ENCODE measurements around the gene TM4SF5.

TM4SF5 gene

DNA sequence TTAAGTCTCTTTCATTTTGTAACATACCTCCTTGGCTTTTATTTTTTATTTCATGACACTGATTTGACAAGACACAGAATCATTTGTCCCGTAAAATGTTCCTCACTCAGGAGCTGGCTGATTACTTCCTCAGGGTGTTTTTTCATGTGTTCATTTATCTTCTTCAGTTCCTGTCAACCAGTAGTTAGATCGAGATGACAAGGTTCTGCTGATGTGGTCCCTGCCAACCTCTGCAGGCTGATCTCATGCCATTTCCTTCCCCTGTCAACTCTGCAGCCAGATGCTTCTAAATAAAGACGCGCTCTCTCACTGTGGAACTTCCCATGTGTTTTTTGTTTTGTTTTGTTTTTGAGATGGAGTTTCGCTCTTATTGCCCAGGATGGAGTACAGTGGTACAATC is 23.8 kb upstream of the TM4SF5 start:
- no peak for DNase-seq (ENCODE audit: low read depth)

- DNase-seq (ENCODE audit: low read depth): no peak
Observed at GRCh38 chr17:4748686-4749085, 23.0 kb upstream of the TM4SF5 start.

DNA sequence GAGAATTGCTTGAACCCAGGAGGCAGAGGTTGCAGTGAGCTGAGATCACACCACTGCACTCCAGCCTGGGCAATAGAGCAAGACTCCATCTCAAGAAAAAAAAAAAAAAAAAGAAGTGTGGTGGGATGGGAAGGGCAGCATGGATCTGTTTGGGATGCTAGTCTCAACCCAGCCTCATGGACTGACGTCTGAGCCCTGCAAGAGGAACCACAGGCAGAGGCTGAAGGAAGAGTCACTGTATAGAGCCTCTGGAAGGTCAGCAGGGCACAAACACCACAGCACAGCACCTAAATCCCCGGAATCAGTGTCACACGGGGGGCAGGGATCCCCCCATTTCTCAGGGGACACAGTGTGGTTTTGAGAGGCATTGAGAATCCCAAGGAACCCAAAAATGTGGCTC is 21.1 kb upstream of the TM4SF5 start:
- DNase-seq (ENCODE audit: low read depth): no peak

- no peak for DNase-seq (ENCODE audit: low read depth)
Observed at GRCh38 chr17:4751932-4752331, 19.8 kb upstream of the TM4SF5 start.

GRCh38 chr17:4753392-4753791 is 18.3 kb upstream of the TM4SF5 start:
- DNase-seq (ENCODE audit: low read depth): no peak

DNA sequence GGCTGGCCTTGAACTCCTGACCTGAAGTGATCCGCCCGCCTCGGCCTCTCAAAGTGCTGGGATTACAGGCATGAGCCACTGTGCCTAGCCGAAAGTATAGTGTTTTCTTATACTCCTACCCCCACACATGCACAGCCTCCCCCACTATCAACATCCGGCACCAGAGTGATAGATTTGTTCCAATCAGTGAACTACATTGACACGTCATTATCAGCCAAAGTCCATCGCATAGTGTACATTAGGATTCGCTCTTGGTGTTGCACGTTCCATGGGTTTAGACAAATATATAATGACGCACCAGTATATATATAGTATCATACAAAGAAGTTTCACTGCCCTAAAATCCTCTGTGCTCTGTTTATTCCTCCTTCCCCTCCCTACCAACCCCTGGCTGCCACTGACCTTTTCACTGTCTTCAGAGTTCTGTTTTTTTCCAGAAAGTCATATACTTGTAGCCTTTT is 11.9 kb upstream of the TM4SF5 start:
- DNase-seq (ENCODE audit: low read depth): no peak

- no peak for DNase-seq (ENCODE audit: low read depth)
Observed at GRCh38 chr17:4764595-4764994, 7.1 kb upstream of the TM4SF5 start.

DNA sequence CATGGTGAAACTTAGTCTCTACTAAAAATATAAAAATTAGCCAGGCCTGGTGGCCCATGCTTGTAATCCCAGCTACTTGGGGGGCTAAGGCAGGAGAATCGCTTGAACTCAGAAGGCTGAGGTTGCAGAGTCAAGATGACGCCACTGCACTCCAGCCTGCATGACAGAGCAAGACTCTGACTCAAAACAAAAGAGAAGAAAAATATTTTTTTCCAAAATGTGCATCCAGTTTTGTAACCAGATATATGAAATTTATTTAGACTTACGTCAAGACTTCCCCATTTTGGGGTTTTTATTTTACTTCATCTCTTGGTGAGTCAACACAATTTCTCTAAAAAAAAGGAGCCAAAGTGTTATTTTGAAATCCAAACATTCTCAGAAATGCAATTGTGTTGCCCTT is 5.5 kb upstream of the TM4SF5 start:
- DNase-seq (ENCODE audit: low read depth): no peak

DNA sequence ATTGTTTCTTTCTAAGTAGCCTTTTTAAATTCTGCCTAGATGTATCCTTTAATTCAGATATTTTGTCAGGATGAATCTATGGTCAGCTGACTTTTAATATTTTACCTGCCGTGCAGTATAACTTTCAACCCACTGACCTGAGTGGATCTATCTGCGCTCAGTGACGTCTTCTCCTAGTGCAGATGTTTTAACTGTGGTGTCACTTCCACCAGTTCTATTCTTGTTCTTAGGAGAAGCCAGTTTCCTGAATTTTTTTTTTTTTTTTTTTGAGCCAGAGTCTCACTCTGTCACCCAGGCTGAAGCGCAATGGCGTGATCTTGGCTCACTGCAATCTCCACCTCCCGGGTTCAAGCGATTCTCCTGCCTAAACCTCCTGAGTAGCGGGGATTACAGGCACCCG is 5.0 kb upstream of the TM4SF5 start:
- DNase-seq (ENCODE audit: low read depth): no peak

DNA sequence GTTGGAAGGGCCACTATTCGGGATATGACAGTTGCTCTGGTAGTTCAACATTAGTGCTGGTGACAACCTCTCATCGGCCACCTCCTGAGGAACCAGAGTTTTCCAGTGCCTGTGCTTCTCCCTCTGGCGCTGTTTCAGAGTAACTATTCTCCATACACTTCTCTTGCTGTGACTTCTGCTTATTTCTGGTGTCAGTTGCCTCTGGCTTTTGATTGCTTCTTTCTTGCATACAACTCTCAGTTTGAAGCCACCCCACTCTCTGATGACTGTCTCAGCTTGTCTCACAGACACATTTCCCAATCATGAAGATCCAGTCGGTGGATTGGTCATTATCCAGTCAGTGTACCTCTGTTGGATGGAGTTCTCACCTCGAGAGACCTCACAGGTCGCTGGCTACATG is 3.4 kb upstream of the TM4SF5 start:
- no peak for DNase-seq (ENCODE audit: low read depth)

GRCh38 chr17:4769628-4770027 is 2.1 kb upstream of the TM4SF5 start:
- DNase-seq (ENCODE audit: low read depth): no peak

DNA sequence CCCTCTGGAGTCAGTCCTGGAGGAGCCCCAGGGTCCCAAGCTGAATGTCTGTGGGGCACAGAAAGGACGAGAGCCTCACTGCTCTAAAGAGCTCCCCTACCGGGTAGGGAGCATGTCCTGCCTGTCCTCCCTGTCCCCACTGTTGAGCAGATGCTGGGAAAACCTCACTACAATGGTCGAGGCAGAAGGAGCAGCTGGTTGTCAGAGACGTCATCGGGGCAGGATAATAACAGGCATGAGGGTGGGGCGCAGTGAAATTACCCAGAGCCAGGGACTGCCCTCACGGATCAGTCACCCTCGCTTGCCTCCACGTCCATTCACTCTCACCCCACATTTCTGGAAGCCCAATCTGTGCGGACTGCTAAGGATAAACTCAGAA is 538 bp downstream of the TM4SF5 start:
- no peak for DNase-seq (ENCODE audit: low read depth)

DNA sequence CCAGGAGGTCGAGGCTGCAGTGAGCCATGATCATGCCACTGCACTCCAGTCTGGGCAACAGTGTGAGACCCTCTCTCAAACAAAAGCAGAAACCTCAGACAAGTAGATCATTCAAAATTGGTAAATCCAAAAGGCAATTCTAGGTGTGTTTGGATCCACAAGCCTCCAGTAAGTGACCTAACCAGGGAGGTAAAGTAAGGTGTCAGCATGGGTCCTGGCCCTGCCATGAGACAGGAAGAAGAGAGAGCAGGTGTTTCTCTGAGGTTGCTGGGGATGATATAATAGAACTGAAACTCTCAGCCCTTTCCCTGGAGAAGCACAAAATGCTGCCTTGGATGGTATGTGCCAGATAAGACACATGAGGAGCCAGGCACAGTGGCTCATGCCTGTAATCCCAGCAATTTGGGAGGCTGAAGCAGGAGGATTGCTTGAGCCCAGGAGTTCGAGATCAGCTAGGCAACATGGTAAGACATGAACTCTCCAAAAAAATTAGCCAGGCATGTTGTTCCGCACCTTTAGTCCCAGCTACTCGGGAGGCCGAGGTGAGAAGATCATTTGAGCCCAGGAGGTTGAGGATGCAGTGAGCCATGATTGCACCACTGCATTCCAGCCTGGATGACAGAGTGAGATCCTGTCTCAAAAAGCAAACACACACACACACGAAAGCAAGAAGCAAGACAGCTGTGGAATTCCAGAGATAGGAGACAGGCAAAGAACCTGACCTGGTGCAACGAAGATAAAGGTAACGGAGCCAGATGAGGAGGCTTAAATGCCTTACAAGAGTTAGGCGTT is 6.5 kb downstream of the TM4SF5 start:
- no peak for DNase-seq (ENCODE audit: low read depth)

GRCh38 chr17:4780325-4780955 is 8.8 kb downstream of the TM4SF5 start:
- no peak for DNase-seq (ENCODE audit: low read depth)

DNA sequence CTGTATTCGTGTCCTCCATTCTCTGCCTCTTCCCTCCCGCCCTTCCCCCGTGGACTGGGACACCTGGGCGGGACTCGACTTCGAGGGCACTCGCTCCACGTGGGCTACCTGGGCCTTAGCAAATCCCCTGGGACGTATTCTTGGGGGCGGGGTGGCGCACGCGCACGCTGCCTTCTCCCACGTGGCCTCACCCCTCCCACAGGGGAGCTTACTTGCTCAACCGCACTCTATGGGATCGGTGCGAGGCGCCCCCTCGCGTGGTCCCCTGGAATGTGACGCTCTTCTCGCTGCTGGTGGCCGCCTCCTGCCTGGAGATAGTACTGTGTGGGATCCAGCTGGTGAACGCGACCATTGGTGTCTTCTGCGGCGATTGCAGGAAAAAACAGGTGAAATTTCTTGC is 11.0 kb downstream of the TM4SF5 start:
- DNase-seq (ENCODE audit: low read depth): no peak

DNA sequence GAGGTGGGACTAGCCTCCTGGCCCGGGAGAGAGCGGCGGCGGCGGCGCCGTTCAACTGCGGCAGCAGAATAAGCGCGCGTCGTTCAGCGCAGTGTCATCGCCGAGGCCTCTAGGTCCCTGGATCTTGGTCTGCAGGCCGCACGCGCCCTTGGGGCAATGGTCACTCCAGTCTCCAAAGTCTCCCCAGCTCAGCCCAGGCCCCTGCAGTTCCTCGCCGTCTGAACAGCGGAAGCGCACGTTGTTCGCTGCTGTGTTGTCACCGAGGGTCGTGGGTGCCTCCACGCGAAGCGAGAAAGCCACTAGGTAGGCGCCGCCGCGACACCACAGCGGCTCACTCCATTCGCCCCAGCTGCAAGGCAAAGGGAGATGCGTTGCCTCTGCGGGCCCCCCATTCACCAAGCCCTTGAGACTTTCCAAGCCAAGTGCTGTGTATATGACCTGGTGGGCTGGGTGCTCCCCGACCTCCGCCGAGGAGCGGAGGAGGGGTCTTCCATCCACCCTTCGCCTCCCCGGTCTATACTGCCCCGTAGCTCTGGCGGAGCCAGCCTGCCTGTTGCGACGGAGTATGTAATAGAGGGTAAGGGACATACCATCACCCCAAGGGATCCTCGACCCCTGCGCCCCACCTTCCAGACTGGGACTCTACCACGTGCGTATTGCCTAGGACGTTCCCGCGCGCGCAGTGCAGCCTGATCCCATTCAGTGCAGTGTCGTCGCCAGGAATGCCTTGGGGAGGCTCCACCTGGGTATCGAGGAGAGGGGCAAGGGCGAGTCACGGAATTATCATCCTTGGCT is 13.8 kb downstream of the TM4SF5 start:
- DNase-seq (ENCODE audit: low read depth): no peak

GRCh38 chr17:4786106-4786511 is 14.4 kb downstream of the TM4SF5 start, which contains the start of gene VMO1:
VMO1 (minus strand) TSS chr17:4786364; CDS start chr17:4786352, 12 bp downstream.
- no peak for DNase-seq (ENCODE audit: low read depth)

DNA sequence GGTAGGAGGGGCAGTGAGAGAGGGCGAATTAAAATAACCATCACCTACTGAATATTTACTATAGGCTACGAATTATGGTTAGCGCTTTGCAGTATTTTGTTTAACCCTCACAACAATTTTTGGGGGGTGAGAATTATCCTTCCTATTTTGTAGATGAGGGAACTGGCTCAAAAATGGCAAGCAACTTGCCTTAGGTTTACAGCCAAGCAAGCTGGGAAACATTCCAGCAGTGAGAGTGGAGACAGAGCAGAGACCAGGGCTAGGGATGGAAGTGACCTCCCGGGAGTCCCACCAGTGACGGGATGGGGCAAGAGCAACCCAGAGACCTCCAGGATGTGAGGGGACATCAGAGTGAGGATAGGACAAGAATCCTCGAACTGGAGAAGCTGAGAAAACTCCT is 14.8 kb downstream of the TM4SF5 start:
- no peak for DNase-seq (ENCODE audit: low read depth)

DNA sequence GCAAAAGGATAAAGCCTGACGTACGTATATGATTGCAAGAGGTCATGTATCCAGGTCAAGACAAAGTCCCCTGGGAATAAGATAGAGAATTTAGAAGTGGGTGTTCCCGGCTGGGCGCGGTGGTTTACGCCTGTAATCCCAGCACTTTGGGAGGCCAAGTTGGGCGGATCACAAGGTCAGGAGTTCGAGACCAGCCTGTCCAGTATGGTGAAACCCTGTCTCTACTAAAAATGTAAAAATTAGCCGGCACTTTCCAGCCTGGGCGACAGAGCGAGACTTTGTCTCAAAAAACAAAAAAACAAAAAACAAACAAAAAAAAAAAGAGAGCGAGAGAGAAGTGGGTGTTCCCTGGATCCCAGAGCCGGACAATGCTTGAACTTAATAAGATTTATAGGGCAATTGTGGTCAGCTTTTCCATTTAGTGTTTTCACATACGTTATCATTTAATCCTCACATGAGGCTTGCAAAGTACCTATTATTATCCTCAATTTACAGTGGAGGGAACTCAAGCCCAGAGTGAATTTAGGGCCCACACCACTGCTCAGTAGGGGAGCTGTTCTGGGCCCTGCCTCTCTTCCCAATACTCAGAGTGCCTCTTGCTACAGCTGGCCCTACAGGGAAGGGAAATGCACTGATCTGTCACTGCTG is 16.6 kb downstream of the TM4SF5 start:
- no peak for DNase-seq (ENCODE audit: low read depth)

- DNase-seq (ENCODE audit: low read depth): no peak
Observed at GRCh38 chr17:4788807-4789700, 17.4 kb downstream of the TM4SF5 start, which contains the start of gene GLTPD2. GLTPD2 (plus strand) TSS chr17:4788964; CDS start chr17:4789012, 48 bp downstream.

- no peak for DNase-seq (ENCODE audit: low read depth)
Observed at GRCh38 chr17:4789701-4789950, 17.9 kb downstream of the TM4SF5 start.

All from T follicular helper cell (primary cell).